RWPE2 (cell line): Measurements from ENCODE around the gene ADAMTS7.

Experiments
- ATAC-seq: fragments of 200-7000 bp; cut with Tn5 transposase; 3 replicates; pipeline ENCODE4 v1.9.1; 2021; ENCODE audit warnings: low read depth
- DNase-seq: peaks from one replicate; pipeline ENCODE4 v3.0.0-alpha.2; 2020; ENCODE audit warnings: low spot score
- H3K27ac ChIP-seq: fragments of 450-650 bp; 2 replicates; pipeline ENCODE4 v1.5.1; 2017; ENCODE audit warnings: mild to moderate bottlenecking; ENCODE audit not compliant: poor library complexity, severe bottlenecking
- H3K27me3 ChIP-seq: fragments of 250-450 bp; sonication (Bioruptor Pico); 2 replicates; pipeline ENCODE4 v1.5.1; 2021; ENCODE audit warnings: mild to moderate bottlenecking, moderate library complexity; ENCODE audit not compliant: insufficient read depth, poor library complexity, severe bottlenecking
- H3K36me3 ChIP-seq: fragments of 250-450 bp; sonication (Bioruptor Pico); 2 replicates; pipeline ENCODE4 v1.5.1; 2020; ENCODE audit warnings: low read depth, mild to moderate bottlenecking, moderate library complexity
- H3K4me1 ChIP-seq: fragments of 250-450 bp; sonication (Bioruptor Pico); 2 replicates; pipeline ENCODE4 v1.5.1; 2021; ENCODE audit warnings: mild to moderate bottlenecking, moderate library complexity; ENCODE audit not compliant: insufficient read depth, poor library complexity, severe bottlenecking
- H3K4me3 ChIP-seq: fragments of 250-450 bp; sonication (Bioruptor Pico); 2 replicates; pipeline ENCODE4 v1.5.1; 2021; ENCODE audit warnings: mild to moderate bottlenecking, moderate library complexity; ENCODE audit not compliant: severe bottlenecking
- H3K9me3 ChIP-seq: fragments of 250-450 bp; sonication (Bioruptor Pico); 2 replicates; pipeline ENCODE4 v1.5.1; 2021; ENCODE audit warnings: mild to moderate bottlenecking, moderate library complexity; ENCODE audit not compliant: severe bottlenecking
- TF ChIP-seq, protein P1 (sequence below): fragments of 450-650 bp; IDR thresholded peaks from one replicate; pipeline ENCODE4 v1.5.1; 2017; ENCODE audit warnings: mild to moderate bottlenecking, moderate library complexity; ENCODE audit not compliant: poor library complexity, severe bottlenecking

The ADAMTS7 gene, protein sequence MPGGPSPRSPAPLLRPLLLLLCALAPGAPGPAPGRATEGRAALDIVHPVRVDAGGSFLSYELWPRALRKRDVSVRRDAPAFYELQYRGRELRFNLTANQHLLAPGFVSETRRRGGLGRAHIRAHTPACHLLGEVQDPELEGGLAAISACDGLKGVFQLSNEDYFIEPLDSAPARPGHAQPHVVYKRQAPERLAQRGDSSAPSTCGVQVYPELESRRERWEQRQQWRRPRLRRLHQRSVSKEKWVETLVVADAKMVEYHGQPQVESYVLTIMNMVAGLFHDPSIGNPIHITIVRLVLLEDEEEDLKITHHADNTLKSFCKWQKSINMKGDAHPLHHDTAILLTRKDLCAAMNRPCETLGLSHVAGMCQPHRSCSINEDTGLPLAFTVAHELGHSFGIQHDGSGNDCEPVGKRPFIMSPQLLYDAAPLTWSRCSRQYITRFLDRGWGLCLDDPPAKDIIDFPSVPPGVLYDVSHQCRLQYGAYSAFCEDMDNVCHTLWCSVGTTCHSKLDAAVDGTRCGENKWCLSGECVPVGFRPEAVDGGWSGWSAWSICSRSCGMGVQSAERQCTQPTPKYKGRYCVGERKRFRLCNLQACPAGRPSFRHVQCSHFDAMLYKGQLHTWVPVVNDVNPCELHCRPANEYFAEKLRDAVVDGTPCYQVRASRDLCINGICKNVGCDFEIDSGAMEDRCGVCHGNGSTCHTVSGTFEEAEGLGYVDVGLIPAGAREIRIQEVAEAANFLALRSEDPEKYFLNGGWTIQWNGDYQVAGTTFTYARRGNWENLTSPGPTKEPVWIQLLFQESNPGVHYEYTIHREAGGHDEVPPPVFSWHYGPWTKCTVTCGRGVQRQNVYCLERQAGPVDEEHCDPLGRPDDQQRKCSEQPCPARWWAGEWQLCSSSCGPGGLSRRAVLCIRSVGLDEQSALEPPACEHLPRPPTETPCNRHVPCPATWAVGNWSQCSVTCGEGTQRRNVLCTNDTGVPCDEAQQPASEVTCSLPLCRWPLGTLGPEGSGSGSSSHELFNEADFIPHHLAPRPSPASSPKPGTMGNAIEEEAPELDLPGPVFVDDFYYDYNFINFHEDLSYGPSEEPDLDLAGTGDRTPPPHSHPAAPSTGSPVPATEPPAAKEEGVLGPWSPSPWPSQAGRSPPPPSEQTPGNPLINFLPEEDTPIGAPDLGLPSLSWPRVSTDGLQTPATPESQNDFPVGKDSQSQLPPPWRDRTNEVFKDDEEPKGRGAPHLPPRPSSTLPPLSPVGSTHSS (N-terminal part only)

DNA sequence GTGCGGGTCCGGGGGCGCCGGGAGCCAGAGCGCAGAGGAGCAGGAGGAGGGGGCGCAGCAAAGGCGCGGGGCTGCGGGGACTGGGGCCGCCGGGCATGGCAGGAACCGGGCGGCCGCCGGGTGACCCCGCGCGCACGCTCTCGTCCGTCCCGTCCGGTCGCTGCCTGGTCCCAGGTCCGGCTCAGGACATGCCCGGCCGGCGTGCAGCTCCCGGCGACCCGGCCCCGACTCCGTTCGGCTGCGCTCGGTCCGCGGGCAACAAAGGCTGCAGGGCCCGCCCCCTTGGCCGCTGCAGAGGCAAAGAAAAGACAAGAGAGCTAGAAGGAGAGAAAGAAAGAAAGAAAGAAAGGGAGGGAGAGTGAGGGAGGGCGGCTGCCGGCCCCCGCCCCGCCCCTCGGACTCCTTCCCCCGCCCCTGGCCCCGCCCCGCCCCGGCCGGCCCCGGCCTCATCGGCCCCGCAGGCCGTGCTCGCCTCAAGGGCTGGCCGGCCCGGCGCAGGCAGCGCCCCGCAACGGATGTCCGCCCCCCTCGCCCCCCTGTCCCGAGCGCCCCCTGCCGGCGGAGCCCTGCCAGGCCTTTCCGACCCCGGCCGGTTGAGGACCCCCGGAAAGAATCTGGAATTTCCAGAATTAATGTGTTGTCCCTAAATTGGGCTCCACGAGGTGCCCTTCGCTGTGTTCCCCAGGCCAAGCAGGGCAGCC is at the start of gene ADAMTS7:
ADAMTS7 (minus strand) TSS at position 341 of the 701 bp plus-strand sequence; CDS start at position 97, 244 bp downstream.
- TF ChIP-seq, protein P1, sequence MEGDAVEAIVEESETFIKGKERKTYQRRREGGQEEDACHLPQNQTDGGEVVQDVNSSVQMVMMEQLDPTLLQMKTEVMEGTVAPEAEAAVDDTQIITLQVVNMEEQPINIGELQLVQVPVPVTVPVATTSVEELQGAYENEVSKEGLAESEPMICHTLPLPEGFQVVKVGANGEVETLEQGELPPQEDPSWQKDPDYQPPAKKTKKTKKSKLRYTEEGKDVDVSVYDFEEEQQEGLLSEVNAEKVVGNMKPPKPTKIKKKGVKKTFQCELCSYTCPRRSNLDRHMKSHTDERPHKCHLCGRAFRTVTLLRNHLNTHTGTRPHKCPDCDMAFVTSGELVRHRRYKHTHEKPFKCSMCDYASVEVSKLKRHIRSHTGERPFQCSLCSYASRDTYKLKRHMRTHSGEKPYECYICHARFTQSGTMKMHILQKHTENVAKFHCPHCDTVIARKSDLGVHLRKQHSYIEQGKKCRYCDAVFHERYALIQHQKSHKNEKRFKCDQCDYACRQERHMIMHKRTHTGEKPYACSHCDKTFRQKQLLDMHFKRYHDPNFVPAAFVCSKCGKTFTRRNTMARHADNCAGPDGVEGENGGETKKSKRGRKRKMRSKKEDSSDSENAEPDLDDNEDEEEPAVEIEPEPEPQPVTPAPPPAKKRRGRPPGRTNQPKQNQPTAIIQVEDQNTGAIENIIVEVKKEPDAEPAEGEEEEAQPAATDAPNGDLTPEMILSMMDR: peak; percentile 98
- H3K4me3 ChIP-seq: peak within 1 kb of the TSS; percentile 89
- H3K27me3 ChIP-seq: no peaks in the 10 kb centered on the region
- no peak for DNase-seq
- no peaks in the 10 kb centered on the region for H3K36me3 ChIP-seq
- H3K4me1 ChIP-seq: peaks cover 5% of the 10 kb centered on the region
- peak; percentile 83 for ATAC-seq
- no peaks in the 10 kb centered on the region for H3K9me3 ChIP-seq
- peak within 1 kb of the TSS; percentile 34 for H3K27ac ChIP-seq

DNA sequence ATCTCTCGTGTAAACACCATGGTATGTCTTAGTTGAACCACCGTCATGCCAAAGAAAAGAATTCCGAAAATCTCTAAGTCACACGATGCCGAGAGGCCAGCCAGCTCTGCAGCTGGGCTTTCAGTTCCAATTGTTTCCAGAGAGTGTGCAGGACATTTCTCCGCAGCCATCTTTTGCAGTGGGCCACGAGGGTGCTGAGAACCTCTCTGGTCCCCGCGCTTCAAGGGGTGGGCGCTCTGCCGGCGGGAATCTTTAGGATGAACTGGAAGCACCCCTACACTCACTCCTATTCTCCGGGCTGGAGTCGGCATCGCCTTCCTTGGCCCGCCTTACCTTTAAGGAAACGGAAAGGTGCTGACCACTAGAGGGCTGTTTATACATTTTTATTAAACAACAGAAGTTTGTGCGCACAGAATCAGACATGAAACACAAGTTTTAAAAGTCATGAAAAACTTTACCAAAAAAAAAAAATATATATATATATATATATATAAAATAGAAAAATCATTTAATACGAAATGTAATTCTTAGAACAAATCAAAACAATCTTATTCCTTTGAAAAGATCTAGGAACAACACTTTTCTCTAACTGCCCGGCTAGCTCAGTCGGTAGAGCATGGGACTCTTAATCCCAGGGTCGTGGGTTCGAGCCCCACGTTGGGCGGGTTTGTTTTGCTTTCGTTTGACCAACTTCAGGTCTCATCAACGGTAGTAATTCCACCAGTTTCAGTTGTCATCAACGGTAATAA is 48.9 kb upstream of the ADAMTS7 start:
- TF ChIP-seq, protein P1: peak; percentile 96
- DNase-seq (peak; percentile 87), ATAC-seq (peak; percentile 94)
- Histone ChIP-seq H3K4me1 (no peaks in the 10 kb centered on the region), H3K27ac (peak overlapping the region; percentile 27), H3K9me3 (no peaks in the 10 kb centered on the region), H3K36me3 (no peaks in the 10 kb centered on the region), H3K4me3 (peak overlapping the region; percentile 41), H3K27me3 (no peaks in the 10 kb centered on the region)

DNA sequence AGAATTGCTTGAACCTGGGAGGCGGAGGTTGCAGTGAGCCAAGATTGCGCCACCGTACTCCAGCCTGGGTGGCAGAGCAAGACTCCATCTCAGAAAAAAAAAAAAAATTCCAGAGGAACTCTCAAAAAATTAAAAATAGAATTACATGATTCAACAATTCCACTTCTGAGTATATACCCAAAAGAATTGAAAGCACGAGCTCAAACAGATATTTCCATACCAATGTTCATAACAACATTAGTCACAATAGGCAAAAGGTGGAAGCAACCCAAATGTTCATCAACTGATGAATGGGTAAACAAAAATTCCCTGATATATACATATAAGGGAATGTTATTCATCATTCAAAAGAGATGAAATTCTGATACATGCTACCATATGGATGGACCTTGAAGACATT is 44.5 kb upstream of the ADAMTS7 start:
- no peak for DNase-seq
- no peaks in the 10 kb centered on the region for H3K4me1 ChIP-seq
- no peak; the same call in 2 of the 3 replicates for ATAC-seq
- H3K9me3 ChIP-seq: no peaks in the 10 kb centered on the region
- no peaks in the 10 kb centered on the region for H3K36me3 ChIP-seq
- no peak overlapping the region for H3K4me3 ChIP-seq
- TF ChIP-seq, protein P1: no peak
- no peaks in the 10 kb centered on the region for H3K27me3 ChIP-seq
- H3K27ac ChIP-seq: no peak overlapping the region

DNA sequence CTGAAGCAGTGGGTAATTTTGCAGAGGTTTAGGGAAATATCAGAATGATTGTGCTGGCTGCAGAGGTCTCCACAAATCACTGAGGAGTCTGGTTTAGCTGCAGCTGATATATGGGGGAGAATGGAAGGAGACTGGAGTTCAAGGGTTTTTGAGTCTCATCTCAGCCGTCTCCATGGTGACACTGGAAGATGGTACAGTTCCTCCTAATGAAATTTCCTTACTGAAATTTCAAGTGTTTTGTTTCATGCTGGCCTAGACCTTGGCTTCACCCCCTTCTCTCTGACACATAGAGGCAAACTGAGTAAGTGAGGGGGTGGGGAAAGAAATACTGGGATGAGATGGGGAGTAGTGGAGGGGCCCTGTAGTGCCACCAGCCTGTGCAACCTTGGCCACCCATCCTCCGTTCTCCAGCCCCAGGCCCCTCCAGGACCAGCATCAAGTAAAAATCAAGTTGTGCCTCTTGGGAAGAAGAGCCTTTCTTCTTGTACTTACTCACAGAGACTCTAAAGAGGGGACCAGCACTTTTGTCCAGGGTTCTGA is 43.6 kb upstream of the ADAMTS7 start:
- no peaks in the 10 kb centered on the region for H3K36me3 ChIP-seq
- TF ChIP-seq, protein P1: no peak
- no peak overlapping the region for H3K27ac ChIP-seq
- H3K27me3 ChIP-seq: no peaks in the 10 kb centered on the region
- ATAC-seq (no peak), DNase-seq (peak; percentile 22)
- H3K4me1 ChIP-seq: no peaks in the 10 kb centered on the region
- H3K4me3 ChIP-seq: no peak overlapping the region
- no peaks in the 10 kb centered on the region for H3K9me3 ChIP-seq
